HCT116 (cell line): ENCODE measurements around the gene CFAP92.

ENCODE experiments used
- POLR2AphosphoS5 ChIP-seq: IDR thresholded peaks from 2 replicates; pipeline ENCODE4 v1.6.1; 2011; ENCODE audit warnings: mild to moderate bottlenecking, low read depth, low read length, moderate library complexity
- REST ChIP-seq: IDR thresholded peaks from 2 replicates; pipeline ENCODE4 v1.6.1; 2012; ENCODE audit warnings: low read depth
- SP1 ChIP-seq: IDR thresholded peaks from 2 replicates; pipeline ENCODE4 v1.6.1; 2012; ENCODE audit warnings: low read depth
- ZFX ChIP-seq: fragments of 450-650 bp; IDR thresholded peaks from 2 replicates; pipeline ENCODE4 v1.6.1; 2017
- TF ChIP-seq, protein P1 (sequence below), 3 experiments: fragments of 200-600 bp in 1 of 3; sonication (generic) in 1 of 3; IDR thresholded peaks in 2 of 3; conservative IDR thresholded peaks in 1 of 3; 2 replicates each; pipeline ENCODE4 v1.5.1; 2012 to 2017; ENCODE audit warnings: low read depth in 2 of 3, low read length in 2 of 3, antibody characterized with exemption in 1 of 3, borderline replicate concordance in 1 of 3, control low read depth in 1 of 3, mild to moderate bottlenecking in 1 of 3, mixed read lengths in 1 of 3, mixed run types in 1 of 3, moderate library complexity in 1 of 3; ENCODE audit not compliant: insufficient read depth in 1 of 3

- TF ChIP-seq REST (no peak), POLR2AphosphoS5 (no peak), ZFX (no peak), SP1 (no peak)
- TF ChIP-seq, protein P1, sequence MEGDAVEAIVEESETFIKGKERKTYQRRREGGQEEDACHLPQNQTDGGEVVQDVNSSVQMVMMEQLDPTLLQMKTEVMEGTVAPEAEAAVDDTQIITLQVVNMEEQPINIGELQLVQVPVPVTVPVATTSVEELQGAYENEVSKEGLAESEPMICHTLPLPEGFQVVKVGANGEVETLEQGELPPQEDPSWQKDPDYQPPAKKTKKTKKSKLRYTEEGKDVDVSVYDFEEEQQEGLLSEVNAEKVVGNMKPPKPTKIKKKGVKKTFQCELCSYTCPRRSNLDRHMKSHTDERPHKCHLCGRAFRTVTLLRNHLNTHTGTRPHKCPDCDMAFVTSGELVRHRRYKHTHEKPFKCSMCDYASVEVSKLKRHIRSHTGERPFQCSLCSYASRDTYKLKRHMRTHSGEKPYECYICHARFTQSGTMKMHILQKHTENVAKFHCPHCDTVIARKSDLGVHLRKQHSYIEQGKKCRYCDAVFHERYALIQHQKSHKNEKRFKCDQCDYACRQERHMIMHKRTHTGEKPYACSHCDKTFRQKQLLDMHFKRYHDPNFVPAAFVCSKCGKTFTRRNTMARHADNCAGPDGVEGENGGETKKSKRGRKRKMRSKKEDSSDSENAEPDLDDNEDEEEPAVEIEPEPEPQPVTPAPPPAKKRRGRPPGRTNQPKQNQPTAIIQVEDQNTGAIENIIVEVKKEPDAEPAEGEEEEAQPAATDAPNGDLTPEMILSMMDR (IDR thresholded peaks at IDR 0.05 in 2 of 3, conservative IDR thresholded peaks at IDR 0.05 in 1 of 3; ENCODE audit: borderline replicate concordance in 1 of 3, insufficient read depth in 1 of 3, low read depth in 2 of 3, low read length in 2 of 3), result no peak
Measured at GRCh38 chr3:128988286-128988685, 5.6 kb downstream of the CFAP92 start.
